K562 (cell line): Measurements from ENCODE around the gene YPEL2. TPM values are rescaled to one million over a fixed set of nuclear protein-coding genes. Genes with fewer than 3 reads are reported as not detected.

ENCODE experiments used
- ATAC-seq: fragments of 200-7000 bp; cut with Tn5 transposase; 3 replicates; pipeline ENCODE4 v1.9.1; 2020; ENCODE audit warnings: moderate library complexity
- BruUV-seq: library from RNA; stranded (reverse); fragments of 400-500 nt; replicated peaks from 2 replicates; lab custom pipeline; 2021; lab: Mats Ljungman, UMichigan
- CTCF ChIA-PET: fragments of 300-600 bp; formaldehyde crosslinking; extraction: SDS; loops from one replicate; lab custom pipeline; 2021; ENCODE audit warnings: low intra/inter-chr PET ratio; lab: Yijun Ruan, JAX
- POLR2A ChIA-PET: fragments of 300-600, 350-650 bp; sonication (Branson Sonifier 250); formaldehyde crosslinking; extraction: SDS; loops from one replicate; lab custom pipeline; 2021; ENCODE audit warnings: antibody characterized with exemption, inconsistent platforms; lab: Yijun Ruan, JAX
- DNase-seq, 4 experiments: peaks; one replicate each; pipeline versions ENCODE4 v3.0.0 to v3.0.0-alpha.2; 2011 to 2018; ENCODE audit warnings: low spot score in 3 of 4, mixed read lengths in 3 of 4; ENCODE audit errors: extremely low read depth in 1 of 4
- FAIRE-seq: peaks from 2 replicates; lab custom pipeline; 2011; peaks lifted over from hg19 to GRCh38; lab: Jason Lieb, UNC
- H2AFZ ChIP-seq: 2 replicates; pipeline ENCODE4 v1.6.0; 2011; ENCODE audit warnings: low read depth, low read length, control low read depth, inconsistent platforms
- H3K27ac ChIP-seq: fragments of 200-600 bp; 3 replicates; pipeline ENCODE4 v1.8.0; 2011; ENCODE audit warnings: low read depth, mild to moderate bottlenecking, control low read depth, inconsistent platforms, low read length, moderate library complexity, mixed read lengths; ENCODE audit errors: extremely low read depth
- H3K27me3 ChIP-seq, 2 experiments: fragments of 300-600 bp in 1 of 2; 2 replicates in 1 of 2; 3 replicates in 1 of 2; pipeline versions ENCODE4 v1.6.0 to v1.8.0; 2011; ENCODE audit warnings: inconsistent platforms in 2 of 2, low read length in 2 of 2, mild to moderate bottlenecking in 1 of 2, mixed read lengths in 1 of 2, moderate library complexity in 1 of 2; ENCODE audit not compliant: control insufficient read depth in 2 of 2, insufficient read depth in 2 of 2
- H3K36me3 ChIP-seq: fragments of 300-600 bp; 3 replicates; pipeline ENCODE4 v1.8.0; 2011; ENCODE audit warnings: mild to moderate bottlenecking, low read length, inconsistent platforms; ENCODE audit not compliant: control insufficient read depth, insufficient read depth
- H3K4me1 ChIP-seq, 2 experiments: fragments of 200-600 bp in 1 of 2; replicated peaks in 1 of 2; 2 replicates in 1 of 2; 3 replicates in 1 of 2; pipeline versions ENCODE4 v1.5.1 to v1.8.0; 2011; ENCODE audit warnings: inconsistent platforms in 2 of 2, low read length in 2 of 2, mild to moderate bottlenecking in 1 of 2, mixed read lengths in 1 of 2, moderate library complexity in 1 of 2; ENCODE audit not compliant: control insufficient read depth in 2 of 2, insufficient read depth in 2 of 2
- H3K4me2 ChIP-seq: 2 replicates; pipeline ENCODE4 v1.6.1; 2011; ENCODE audit warnings: low read length, control low read depth, inconsistent platforms, mixed read lengths; ENCODE audit not compliant: insufficient read depth
- H3K4me3 ChIP-seq: fragments of 200-600 bp; sonication (generic), shearing (Covaris generic); 2 replicates; pipeline ENCODE4 v1.5.1; 2016; ENCODE audit warnings: control low read depth, inconsistent platforms
- H3K79me2 ChIP-seq: fragments of 200-600 bp; 3 replicates; pipeline ENCODE4 v1.8.0; 2011; ENCODE audit warnings: low read length, inconsistent platforms; ENCODE audit not compliant: control insufficient read depth, insufficient read depth
- H3K9ac ChIP-seq, 2 experiments: 2 replicates each; pipeline versions ENCODE4 v1.6.0 to v1.6.1; 2011; ENCODE audit warnings: low read depth in 2 of 2, low read length in 2 of 2, control low read depth in 1 of 2, inconsistent platforms in 1 of 2, mild to moderate bottlenecking in 1 of 2, mixed read lengths in 1 of 2; ENCODE audit not compliant: insufficient read depth in 1 of 2
- H3K9me1 ChIP-seq: one replicate; pipeline ENCODE4 v1.6.0; 2011; ENCODE audit warnings: inconsistent platforms, mild to moderate bottlenecking, low read length, moderate library complexity; ENCODE audit not compliant: control insufficient read depth, insufficient read depth
- H3K9me3 ChIP-seq: replicated peaks from 2 replicates; pipeline ENCODE4 v1.5.1; 2011; ENCODE audit warnings: low read depth, low read length, inconsistent platforms; ENCODE audit not compliant: control insufficient read depth, insufficient read depth
- H4K20me1 ChIP-seq: replicated peaks from 2 replicates; pipeline ENCODE4 v1.6.1; 2011; ENCODE audit warnings: low read length, inconsistent platforms, mixed read lengths; ENCODE audit not compliant: control insufficient read depth, insufficient read depth
- BACH1 ChIP-seq: fragments of 200-800 bp; sonication (Bioruptor generic); IDR thresholded peaks from 2 replicates; pipeline ENCODE4 v1.6.1; 2016; ENCODE audit warnings: missing genetic modification characterization, missing compliant biosample characterization
- CREM ChIP-seq: IDR thresholded peaks from 2 replicates; pipeline ENCODE4 v1.6.1; 2014; ENCODE audit warnings: antibody characterized with exemption, low read depth
- FOXK1 ChIP-seq: sonication (generic); formaldehyde crosslinking; IDR thresholded peaks from 2 replicates; pipeline ENCODE4 v1.8.0; 2022; ENCODE audit warnings: missing genetic modification reagents, mild to moderate bottlenecking, borderline replicate concordance
- GMEB1 ChIP-seq: fragments of 250-450 bp; sonication (Bioruptor Pico); IDR thresholded peaks from 2 replicates; pipeline ENCODE4 v1.4.0; 2020; ENCODE audit warnings: mild to moderate bottlenecking
- HMBOX1 ChIP-seq: sonication (generic); IDR thresholded peaks from 2 replicates; pipeline ENCODE4 v1.6.1; 2016
- MTA2 ChIP-seq: fragments of 450-650 bp; IDR thresholded peaks from 2 replicates; pipeline ENCODE4 v1.6.1; 2016; ENCODE audit warnings: low read depth
- PHB2 ChIP-seq: fragments of 450-650 bp; IDR thresholded peaks from 2 replicates; pipeline ENCODE4 v1.6.1; 2017; ENCODE audit warnings: low read depth
- SRSF9 ChIP-seq: fragments of 200-400 bp; formaldehyde crosslinking; IDR thresholded peaks from 2 replicates; pipeline ENCODE4 v1.6.1; 2017; ENCODE audit warnings: low read depth, low read length, borderline replicate concordance
- XRCC3 ChIP-seq: fragments of 450-650 bp; IDR thresholded peaks from 2 replicates; pipeline ENCODE4 v1.6.1; 2017; ENCODE audit warnings: mild to moderate bottlenecking, moderate library complexity
- ZBTB33 ChIP-seq: sonication (generic); formaldehyde crosslinking; IDR thresholded peaks from 2 replicates; pipeline ENCODE4 v1.8.1; 2023; ENCODE audit warnings: mild to moderate bottlenecking, missing genetic modification reagents
- ZNF274 ChIP-seq: IDR thresholded peaks from 2 replicates; pipeline ENCODE4 v1.6.1; 2011; ENCODE audit warnings: low read depth, mild to moderate bottlenecking, low read length, moderate library complexity, borderline replicate concordance
- WGBS: fragments of 100-300 bp; shearing (Covaris generic); methylation state at CpG from one replicate; pipeline ENCODE4 v1.1.6; 2016; ENCODE audit warnings: low coverage, mixed read lengths; ENCODE audit not compliant: insufficient coverage; ENCODE audit errors: missing lambda C conversion rate; 5-methylcytosine and 5-hydroxymethylcytosine counted together
- in situ Hi-C: fragments of 300-500 bp; cut with MboI; formaldehyde crosslinking; loops from 4 replicates; pipeline ENCODE4 v1.15.0; 2018; ENCODE audit warnings: inconsistent platforms, mixed read lengths
- intact Hi-C: fragments of 100-400 bp; cut with micrococcal nuclease; formaldehyde crosslinking; loops from 2 replicates; pipeline ENCODE4 v1.14.2; 2022
- polyA plus RNA-seq, 8 experiments: library from polyadenylated mRNA; depleted of rRNA in 4 of 8; stranded (reverse) in 5 of 8; unstranded in 3 of 8; fragments of >200 nt; fragmentation: Nextera tagmentation in 2 of 8; fragmentation: Illumina TruSeq in 1 of 8; extraction: Ambion mirVana in 2 of 8; extraction: Trizol in 1 of 8; gene quantifications; 2 replicates each; pipeline versions ENCODE4 v1.2.1 to v1.2.3, GENCODE V29; 2011 to 2014; ENCODE audit warnings: inconsistent platforms in 1 of 8, missing spikeins in 1 of 8
- total RNA-seq, 7 experiments: library from RNA; depleted of rRNA in 6 of 7; stranded (reverse); fragments of >200 nt in 6 of 7; fragmentation: Illumina TruSeq in 2 of 7; extraction: Trizol in 2 of 7; gene quantifications; 2 replicates each; pipeline versions ENCODE4 v1.2.1 to v1.2.3, GENCODE V29; 2011 to 2021; ENCODE audit warnings: low replicate concordance in 1 of 7

The YPEL2 gene
- total and polyA plus RNA-seq, 9 of the 15 experiments (the other 6 are each of a cell fraction or from before 2014, with no cell fraction given), result 0.11 to 2.4 (median 0.47) TPM

- DNase-seq, result no peak
- TF ChIP-seq MTA2 (no peak), ZNF274 (no peak), XRCC3 (no peak)
- POLR2A ChIA-PET, result interaction anchor here (0.6 kb wide), 1 partner anchor 23 kb away, joined by 3 read pairs; no protein-coding TSS in a partner anchor
- ATAC-seq, result no peak
- Histone ChIP-seq H3K9me3 (no peaks in the 10 kb centered on the region), H4K20me1 (no peaks in the 10 kb centered on the region), H3K4me3 (no peak overlapping the region), H3K79me2 (no peaks in the 10 kb centered on the region), H3K9ac (no peak overlapping the region), H3K9me1 (no peaks in the 10 kb centered on the region), H3K4me2 (no peak overlapping the region), H3K4me1 (no peaks in the 10 kb centered on the region), H3K27me3 (peaks cover 8 to 11% of the 10 kb centered on the region in 2 experiments; a peak in 4 of 5 replicates), H2AFZ (no peak overlapping the region), H3K27ac (no peak overlapping the region), H3K36me3 (no peaks in the 10 kb centered on the region)
- intact Hi-C loops, result no loop called here
- BruUV-seq, result no TSS peak
- no peak for FAIRE-seq
- WGBS, result 41% methylated on average over 3 of the region's 4 CpGs
- in situ Hi-C loops, result loop anchor here (5.0 kb wide), 2 partner anchors 127 to 217 kb away; partner anchors contain the start of gene GDPD1
- CTCF ChIA-PET, result interaction anchor here (0.6 to 2.0 kb wide), 3 partner anchors 37 to 128 kb away, joined by 3 to 13 read pairs (median 7); no protein-coding TSS in a partner anchor
These were observed 107.8 kb downstream of the YPEL2 start for GRCh38 chr17:59439262-59439661.

GRCh38 chr17:59439741-59440211, 108.3 kb downstream of the YPEL2 start:
- Histone ChIP-seq H3K27ac (no peak overlapping the region), H3K9ac (no peak overlapping the region), H2AFZ (no peak overlapping the region), H3K4me3 (no peak overlapping the region), H3K4me2 (no peak overlapping the region), H3K27me3 (peaks cover 8 to 11% of the 10 kb centered on the region in 2 experiments; a peak in 4 of 5 replicates), H4K20me1 (no peaks in the 10 kb centered on the region), H3K4me1 (no peaks in the 10 kb centered on the region), H3K9me3 (no peaks in the 10 kb centered on the region), H3K79me2 (no peaks in the 10 kb centered on the region), H3K36me3 (no peaks in the 10 kb centered on the region), H3K9me1 (no peaks in the 10 kb centered on the region)
- in situ Hi-C loops, result loop anchor here (5.0 kb wide), 2 partner anchors 127 to 217 kb away; partner anchors contain the start of gene GDPD1
- ChIA-PET CTCF (interaction anchor here (1.2 to 2.0 kb wide), 3 partner anchors 111 to 129 kb away, joined by 5 to 13 read pairs (median 7); no protein-coding TSS in a partner anchor), POLR2A (no interaction called here)
- no peak for FAIRE-seq
- intact Hi-C loops, result loop anchor here (1.0 to 2.0 kb wide), 2 partner anchors 110 to 219 kb away; partner anchors contain the start of gene GDPD1
- 47% methylated on average over 6 of the region's 6 CpGs for WGBS
- BruUV-seq, result no TSS peak
- DNase-seq, result no peak
- ATAC-seq, result no peak
- TF ChIP-seq FOXK1 (CRISPR knock-in tag) (no peak), PHB2 (no peak), CREM (no peak), HMBOX1 (no peak), GMEB1 (no peak), ZBTB33 (CRISPR knock-in tag) (no peak), SRSF9 (no peak), BACH1 (tag) (no peak)
